ENCODE data around the gene PTPRK.
A peak's percentile ranks its signal among the peaks of the same experiment; 100 is the strongest.

Gene PTPRK

DNA sequence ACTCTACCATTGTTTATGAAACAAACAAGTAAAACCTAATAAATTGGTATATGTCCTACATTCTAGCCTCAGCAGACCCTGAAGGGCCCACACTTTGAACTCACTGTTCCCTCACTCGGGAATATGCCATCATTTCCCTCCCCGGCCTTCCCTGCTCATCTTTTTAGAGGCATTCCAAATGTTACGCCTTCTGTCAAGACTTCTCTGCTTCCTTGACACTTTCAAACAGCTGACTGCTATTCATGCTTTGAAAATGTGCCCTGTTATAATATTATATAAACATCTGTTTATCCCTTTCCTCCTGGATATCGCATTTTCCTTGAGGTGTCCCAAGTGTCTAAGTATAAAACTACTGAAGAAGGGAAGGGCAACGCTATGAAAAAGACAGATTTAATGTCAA lies 370.0 kb downstream of the PTPRK start:
- DNase-seq (ENCODE audit: low read depth), result no peak
- no peak overlapping the region for H3K4me3 ChIP-seq (ENCODE audit: low read depth, low read length)
- TF ChIP-seq CTCF (IDR thresholded peaks at IDR 0.05; ENCODE audit: control insufficient read depth, extremely low read depth, insufficient read depth), result no peak

DNA sequence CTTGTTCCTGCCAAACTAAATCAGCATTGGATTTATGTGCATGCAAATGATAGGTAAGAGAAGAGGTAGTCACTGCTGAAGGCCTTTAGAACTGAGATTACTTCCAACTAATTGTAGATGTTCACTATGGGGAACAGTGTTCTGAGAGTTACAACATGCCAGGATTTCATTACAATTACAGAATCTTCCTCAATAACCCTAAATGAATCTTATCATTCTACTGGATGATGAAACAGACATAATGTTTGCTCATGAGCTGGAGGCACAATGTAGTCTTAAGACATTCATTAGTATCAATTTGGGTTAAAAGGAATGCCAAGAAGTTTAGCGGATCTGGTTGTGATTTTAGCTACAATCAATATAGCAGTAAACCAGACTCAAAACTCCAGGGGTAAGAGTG lies 370.6 kb downstream of the PTPRK start:
- no peak overlapping the region for H3K4me3 ChIP-seq (ENCODE audit: low read depth, low read length)
- TF ChIP-seq CTCF (IDR thresholded peaks at IDR 0.05; ENCODE audit: control insufficient read depth, extremely low read depth, insufficient read depth), result no peak
- DNase-seq (ENCODE audit: low read depth), result no peak

DNA sequence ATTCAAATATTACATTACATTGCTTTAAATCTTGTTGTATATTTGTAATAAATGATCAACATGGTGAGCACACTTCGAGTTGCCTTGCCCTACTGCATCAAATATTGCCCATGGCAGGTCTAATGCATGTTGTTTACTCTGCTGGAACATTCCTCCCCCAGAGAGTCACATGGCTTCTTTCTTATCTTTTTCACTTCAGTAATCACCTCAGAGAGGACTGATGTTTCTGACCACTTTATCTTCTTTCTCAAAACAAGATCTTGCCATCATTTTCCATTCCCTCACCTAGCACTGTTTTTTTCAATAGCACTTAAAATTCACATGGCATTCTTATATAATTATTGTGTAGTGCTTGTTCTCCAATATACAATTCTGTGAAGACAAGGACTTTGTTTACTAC lies 376.1 kb downstream of the PTPRK start:
- peak; percentile 6 for DNase-seq (ENCODE audit: low read depth)
- TF ChIP-seq CTCF (IDR thresholded peaks at IDR 0.05; ENCODE audit: control insufficient read depth, extremely low read depth, insufficient read depth), result no peak
- no peak overlapping the region for H3K4me3 ChIP-seq (ENCODE audit: low read depth, low read length)

GRCh38 chr6:128141932-128142331 lies 378.5 kb downstream of the PTPRK start:
- TF ChIP-seq CTCF (IDR thresholded peaks at IDR 0.05; ENCODE audit: control insufficient read depth, extremely low read depth, insufficient read depth), result no peak
- no peak overlapping the region for H3K4me3 ChIP-seq (ENCODE audit: low read depth, low read length)
- DNase-seq (ENCODE audit: low read depth), result no peak

GRCh38 chr6:128139519-128139918 lies 380.9 kb downstream of the PTPRK start:
- H3K4me3 ChIP-seq (ENCODE audit: low read depth, low read length), result no peak overlapping the region
- DNase-seq (ENCODE audit: low read depth), result peak; percentile 13
- TF ChIP-seq CTCF (IDR thresholded peaks at IDR 0.05; ENCODE audit: control insufficient read depth, extremely low read depth, insufficient read depth), result no peak

GRCh38 chr6:128138694-128139093 lies 381.7 kb downstream of the PTPRK start:
- H3K4me3 ChIP-seq (ENCODE audit: low read depth, low read length), result no peak overlapping the region
- no peak for DNase-seq (ENCODE audit: low read depth)
- TF ChIP-seq CTCF (IDR thresholded peaks at IDR 0.05; ENCODE audit: control insufficient read depth, extremely low read depth, insufficient read depth), result no peak

DNA sequence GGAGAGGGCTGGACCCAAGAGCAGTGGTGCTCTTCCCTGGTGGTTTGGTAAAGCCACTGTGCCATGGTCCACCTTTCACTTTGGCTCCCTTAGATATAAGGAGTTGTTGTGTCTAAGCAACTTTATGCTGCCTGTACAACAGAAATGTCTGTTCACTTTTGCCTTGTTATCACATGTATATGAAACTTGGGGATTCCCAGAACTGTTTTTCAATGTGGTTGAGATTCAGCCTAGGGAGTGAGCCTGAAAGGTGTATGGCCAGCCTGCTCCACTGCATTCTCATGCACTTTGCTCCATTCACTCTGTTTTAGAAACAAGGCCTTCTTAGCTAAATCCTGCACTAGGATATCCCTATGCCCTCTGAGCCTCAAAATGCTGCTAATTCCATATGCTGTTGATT lies 385.1 kb downstream of the PTPRK start:
- DNase-seq (ENCODE audit: low read depth), result no peak
- no peak for TF ChIP-seq CTCF (IDR thresholded peaks at IDR 0.05; ENCODE audit: control insufficient read depth, extremely low read depth, insufficient read depth)
- H3K4me3 ChIP-seq (ENCODE audit: low read depth, low read length), result no peak overlapping the region

Data from LNCaP clone FGC (cell line).